Natural killer cell treated with Interleukin-12 subunit alpha and Interleukin-12 subunit beta and Interleukin-15 and Interleukin-18, amount 100 ng/mL, for 72 hours (primary cell): Measurements from ENCODE around the gene ATP9A. TPM values are rescaled to one million over a fixed set of nuclear protein-coding genes. Genes with fewer than 3 reads are reported as not detected.
"Not testable (repeated sequence)": the region's sequence is repeated elsewhere in the genome, so short reads cannot be mapped to it uniquely, and the experiment has no call there.

ENCODE experiments used
- ATAC-seq, 2 donors: fragments of 150-1000 bp; cut with Tn5 transposase in 1 of 2; sonication (Bioruptor Pico), chemical (Tn5 transposase) in 1 of 2; 2 replicates each; pipeline ENCODE4 v1.10.0; 2021
- DNase-seq: peaks from one replicate; pipeline ENCODE4 v3.0.0; 2022; ENCODE audit warnings: low spot score
- H3K27ac Mint-ChIP-seq, 2 donors: 1 replicate in 1 of 2; 2 replicates in 1 of 2; pipeline ENCODE4 v1.8.0; 2022; ENCODE audit warnings: mixed read lengths in 2 of 2, mild to moderate bottlenecking in 1 of 2, moderate library complexity in 1 of 2
- H3K27me3 Mint-ChIP-seq, 2 donors: 1 replicate in 1 of 2; 2 replicates in 1 of 2; pipeline ENCODE4 v1.8.0; 2022; ENCODE audit warnings: mixed read lengths in 2 of 2
- H3K36me3 Mint-ChIP-seq: one replicate; pipeline ENCODE4 v1.8.0; 2022; ENCODE audit warnings: mixed read lengths
- H3K4me1 Mint-ChIP-seq, 2 donors: 1 replicate in 1 of 2; 2 replicates in 1 of 2; pipeline ENCODE4 v1.8.0; 2022; ENCODE audit warnings: low read depth in 2 of 2, mixed read lengths in 2 of 2, mild to moderate bottlenecking in 1 of 2
- H3K4me3 Mint-ChIP-seq: one replicate; pipeline ENCODE4 v1.8.0; 2022; ENCODE audit warnings: mixed read lengths
- H3K9me3 Mint-ChIP-seq: 2 replicates; pipeline ENCODE4 v1.8.0; 2022; ENCODE audit warnings: mixed read lengths
- total RNA-seq, 2 donors: library from RNA; stranded (reverse); gene quantifications; one replicate each; pipeline ENCODE4 v1.2.3, GENCODE V29; 2022

ATP9A gene
- total RNA-seq, 2 donors from 2014 or later: 1.4 to 18.9 TPM

DNA sequence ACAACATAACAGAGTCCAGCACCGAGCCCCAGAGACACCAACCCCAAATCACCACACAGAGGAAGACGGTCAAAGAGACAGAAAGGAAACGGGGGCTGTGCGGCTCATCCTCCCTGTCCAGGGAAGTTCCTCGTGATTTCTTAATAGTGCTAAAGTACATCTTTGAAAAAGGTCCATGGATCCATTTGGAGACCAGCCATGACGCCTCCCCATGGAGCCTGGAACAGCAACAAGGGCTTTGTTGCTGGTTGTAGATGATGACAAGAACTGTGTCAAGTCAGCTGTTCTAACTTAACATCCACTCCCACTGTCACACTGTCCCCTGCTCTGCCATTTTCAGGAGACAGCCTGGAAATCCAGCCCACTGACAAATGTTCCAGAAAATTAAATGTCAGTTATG lies 99.7 kb downstream of the ATP9A start:
- H3K36me3 Mint-ChIP-seq: no peaks in the 10 kb centered on the region
- no peak overlapping the region for H3K4me3 Mint-ChIP-seq

DNA sequence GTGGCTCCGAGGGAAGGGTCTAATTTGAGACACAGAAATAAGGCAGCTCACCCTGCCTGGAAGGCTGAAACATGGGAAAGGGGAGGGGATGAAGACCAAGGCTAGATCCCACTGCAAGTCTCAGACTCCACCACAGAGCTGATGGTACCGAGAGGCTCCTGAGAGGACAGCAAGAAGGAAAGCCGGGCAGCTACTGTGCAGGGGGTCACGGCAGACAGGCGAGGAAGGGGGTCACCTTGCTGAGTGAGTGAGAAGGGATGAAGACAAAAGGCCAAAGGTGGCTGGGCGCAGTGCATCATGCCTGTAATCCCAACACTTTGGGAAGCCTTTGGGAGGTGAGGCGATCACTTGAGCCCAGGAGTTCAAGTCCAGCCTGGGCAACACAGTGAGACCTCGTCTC lies 100.7 kb downstream of the ATP9A start:
- peak overlapping the region; percentile 22 to 74 for H3K27ac Mint-ChIP-seq
- no peak for DNase-seq
- peak in 1 of 2 donors; percentile 7 for ATAC-seq
- H3K9me3 Mint-ChIP-seq: no peaks in the 10 kb centered on the region
- no peaks in the 10 kb centered on the region for H3K27me3 Mint-ChIP-seq
- peak overlapping the region; percentile 59 for H3K4me3 Mint-ChIP-seq
- H3K4me1 Mint-ChIP-seq: peaks cover 20 to 26% of the 10 kb centered on the region in 2 donors
- H3K36me3 Mint-ChIP-seq: no peaks in the 10 kb centered on the region

More for the DNA sequence above, 99.7 kb downstream of the ATP9A start:
- H3K27ac Mint-ChIP-seq: no peak overlapping the region
- DNase-seq (no peak), ATAC-seq (no peak)
- H3K4me1 Mint-ChIP-seq: peaks cover 20 to 26% of the 10 kb centered on the region in 2 donors
- H3K9me3 Mint-ChIP-seq: no peaks in the 10 kb centered on the region
- no peaks in the 10 kb centered on the region for H3K27me3 Mint-ChIP-seq

- H3K27ac Mint-ChIP-seq: peak overlapping the region; percentile 22 to 74
- peaks cover 21 to 27% of the 10 kb centered on the region in 2 donors for H3K4me1 Mint-ChIP-seq
- DNase-seq (no peak), ATAC-seq (peak; percentile 71 to 74)
- H3K36me3 Mint-ChIP-seq: no peaks in the 10 kb centered on the region
- peak overlapping the region; percentile 59 for H3K4me3 Mint-ChIP-seq
- no peaks in the 10 kb centered on the region for H3K27me3 Mint-ChIP-seq
- no peaks in the 10 kb centered on the region for H3K9me3 Mint-ChIP-seq
Measured at GRCh38 chr20:51667002-51667408, 101.2 kb downstream of the ATP9A start.

- H3K9me3 Mint-ChIP-seq: no peaks in the 10 kb centered on the region
- DNase-seq: no peak
- ATAC-seq: no peak
- no peaks in the 10 kb centered on the region for H3K36me3 Mint-ChIP-seq
- no peak overlapping the region for H3K4me3 Mint-ChIP-seq
- no peak overlapping the region for H3K27ac Mint-ChIP-seq
- peaks cover 26 to 32% of the 10 kb centered on the region in 2 donors for H3K4me1 Mint-ChIP-seq
- no peaks in the 10 kb centered on the region for H3K27me3 Mint-ChIP-seq
Measured at GRCh38 chr20:51666126-51666525, 102.1 kb downstream of the ATP9A start.

- Mint-ChIP-seq H3K36me3 (no peaks in the 10 kb centered on the region), H3K4me3 (no peak overlapping the region), H3K4me1 (peaks cover 28 to 31% of the 10 kb centered on the region in 2 donors)
Measured at GRCh38 chr20:51665543-51666118, 102.6 kb downstream of the ATP9A start.

DNA sequence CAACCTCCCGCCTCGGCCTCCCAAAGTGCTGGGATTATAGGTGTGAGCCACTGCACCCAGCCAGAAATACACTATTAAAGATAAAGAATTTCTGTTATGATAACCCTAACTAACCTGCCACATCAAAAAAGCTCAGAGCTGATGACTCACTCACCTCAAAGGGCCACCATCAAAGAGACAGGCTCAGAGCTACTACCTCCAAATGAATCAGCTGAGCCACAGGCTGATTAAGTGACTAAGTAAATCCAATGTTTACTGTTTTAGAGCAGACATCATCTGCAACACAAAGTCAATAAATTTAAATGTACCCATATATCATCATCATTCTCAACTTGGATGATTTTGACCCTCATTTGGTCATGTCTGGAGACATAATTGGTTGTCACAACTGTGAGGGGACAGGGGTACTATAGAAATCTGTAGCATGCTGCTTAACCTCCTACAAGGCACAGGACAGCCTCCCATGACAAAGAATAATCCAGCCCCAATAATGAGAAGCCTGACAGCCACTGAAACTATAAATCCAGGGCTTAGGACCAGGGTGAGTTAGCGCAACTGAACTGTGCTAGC lies 106.5 kb downstream of the ATP9A start:
- H3K4me1 Mint-ChIP-seq: peaks cover 14 to 21% of the 10 kb centered on the region in 2 donors
- no peaks in the 10 kb centered on the region for H3K36me3 Mint-ChIP-seq
- H3K4me3 Mint-ChIP-seq: peak overlapping the region; percentile 13
- no peak for DNase-seq
- no peaks in the 10 kb centered on the region for H3K27me3 Mint-ChIP-seq
- H3K27ac Mint-ChIP-seq: peak overlapping the region in 1 of 2 donors; percentile 62
- peak; percentile 83 to 96 for ATAC-seq
- H3K9me3 Mint-ChIP-seq: no peaks in the 10 kb centered on the region

More at GRCh38 chr20:51665543-51666118, 102.6 kb downstream of the ATP9A start:
- ATAC-seq: no peak
- no peak overlapping the region for H3K27ac Mint-ChIP-seq
- no peaks in the 10 kb centered on the region for H3K9me3 Mint-ChIP-seq
- no peak for DNase-seq
- no peaks in the 10 kb centered on the region for H3K27me3 Mint-ChIP-seq

DNA sequence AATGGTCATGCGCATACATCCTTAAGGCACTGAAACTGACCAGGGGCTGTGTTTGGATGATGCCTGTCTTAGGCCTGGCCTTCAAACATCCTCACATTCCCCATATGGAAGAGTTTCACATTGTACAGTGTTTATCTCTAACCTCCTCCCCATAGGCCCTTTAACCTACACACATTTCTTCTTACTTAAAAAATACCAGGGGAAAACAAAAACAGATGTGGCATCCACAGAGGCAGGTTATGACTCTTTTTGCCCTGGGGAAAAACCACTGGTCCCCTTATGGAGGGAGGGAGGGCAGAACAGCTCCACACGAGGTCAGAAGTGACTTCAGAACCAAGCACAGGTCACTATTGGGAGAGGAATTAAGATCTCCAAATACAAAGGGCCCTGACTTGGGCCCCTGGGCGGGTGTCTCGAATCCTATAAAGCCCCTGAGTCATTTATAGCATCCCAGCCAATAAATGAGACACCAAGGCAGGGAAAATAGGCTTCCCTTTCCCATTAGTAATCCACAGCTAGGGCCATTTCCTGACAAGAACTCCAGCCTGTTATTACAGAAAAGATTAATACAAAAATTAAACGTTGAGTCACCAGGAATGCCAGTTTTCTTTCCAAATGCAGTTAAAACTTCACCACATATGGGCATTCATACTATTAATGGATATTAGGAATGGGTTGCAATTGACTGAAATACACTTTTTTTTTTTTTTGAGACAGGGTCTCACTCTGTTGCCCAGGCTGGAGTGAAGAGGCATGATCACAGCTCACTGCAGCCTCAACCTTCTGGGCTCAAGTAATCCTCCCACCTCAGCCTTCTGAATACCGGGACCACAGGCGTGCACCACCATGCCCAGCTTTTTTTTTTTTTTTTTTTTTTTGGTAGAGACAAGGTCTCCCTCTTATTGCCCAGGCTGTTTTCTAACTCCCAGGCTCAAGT lies 107.2 kb downstream of the ATP9A start:
- Mint-ChIP-seq H3K4me3 (peak overlapping the region; percentile 13), H3K9me3 (no peaks in the 10 kb centered on the region), H3K27ac (peak overlapping the region in 1 of 2 donors; percentile 62), H3K27me3 (no peaks in the 10 kb centered on the region), H3K36me3 (no peaks in the 10 kb centered on the region), H3K4me1 (peaks cover 9 to 20% of the 10 kb centered on the region in 2 donors)
- peak in 1 of 2 donors; percentile 10 for ATAC-seq
- no peak for DNase-seq

GRCh38 chr20:51659491-51660050 lies 108.6 kb downstream of the ATP9A start:
- no peak overlapping the region for H3K4me3 Mint-ChIP-seq
- no peaks in the 10 kb centered on the region for H3K9me3 Mint-ChIP-seq
- H3K27ac Mint-ChIP-seq: no peak overlapping the region
- peaks cover 9 to 20% of the 10 kb centered on the region in 2 donors for H3K4me1 Mint-ChIP-seq
- DNase-seq (no peak), ATAC-seq (no peak)
- H3K27me3 Mint-ChIP-seq: no peaks in the 10 kb centered on the region
- no peaks in the 10 kb centered on the region for H3K36me3 Mint-ChIP-seq

DNA sequence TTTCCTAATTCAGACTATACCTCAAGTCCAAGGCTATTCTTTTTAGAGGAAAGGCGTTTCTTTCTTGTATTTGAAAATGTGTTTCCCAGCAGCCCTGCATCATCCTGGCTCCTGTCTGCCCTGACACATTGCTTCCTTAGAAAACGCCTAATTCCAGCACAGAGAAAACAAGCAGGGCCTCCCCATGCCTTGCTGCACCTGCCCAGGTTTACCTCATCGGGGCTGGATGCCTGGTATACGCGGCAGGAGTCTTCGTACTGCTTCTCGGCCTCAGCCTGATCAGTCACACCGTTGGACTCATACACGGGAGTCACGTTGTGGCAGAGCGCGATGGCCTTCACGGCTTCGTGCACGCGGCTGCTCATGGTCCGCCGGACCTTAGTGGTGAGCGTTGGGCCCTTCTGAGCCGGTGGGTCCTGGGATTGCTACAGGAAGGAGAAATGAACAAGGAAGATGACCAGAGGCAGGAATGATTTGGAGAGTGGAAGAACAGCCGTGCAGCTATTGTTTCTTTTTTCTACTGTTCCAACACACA lies 111.4 kb downstream of the ATP9A start:
- Mint-ChIP-seq H3K36me3 (no peaks in the 10 kb centered on the region), H3K4me1 (peaks cover 6 to 16% of the 10 kb centered on the region in 2 donors), H3K9me3 (no peaks in the 10 kb centered on the region), H3K4me3 (no peak overlapping the region), H3K27me3 (no peaks in the 10 kb centered on the region), H3K27ac (peak overlapping the region in 1 of 2 donors; percentile 14)
- no peak for DNase-seq
- no peak for ATAC-seq

- ATAC-seq, H3K9me3 Mint-ChIP-seq, DNase-seq, H3K27ac Mint-ChIP-seq, H3K27me3 Mint-ChIP-seq, H3K4me3 Mint-ChIP-seq, H3K36me3 Mint-ChIP-seq: not testable (repeated sequence)
- H3K4me1 Mint-ChIP-seq: peaks cover 0 to 11% of the 10 kb centered on the region in 2 donors
Measured at GRCh38 chr20:51656089-51656488, 112.1 kb downstream of the ATP9A start.

- DNase-seq (no peak), ATAC-seq (no peak)
- Mint-ChIP-seq H3K27ac (no peak overlapping the region), H3K27me3 (no peaks in the 10 kb centered on the region), H3K36me3 (no peaks in the 10 kb centered on the region), H3K4me1 (peaks cover 5 to 14% of the 10 kb centered on the region in 2 donors), H3K9me3 (no peaks in the 10 kb centered on the region), H3K4me3 (no peak overlapping the region)
Measured at GRCh38 chr20:51654495-51654894, 113.7 kb downstream of the ATP9A start.

DNA sequence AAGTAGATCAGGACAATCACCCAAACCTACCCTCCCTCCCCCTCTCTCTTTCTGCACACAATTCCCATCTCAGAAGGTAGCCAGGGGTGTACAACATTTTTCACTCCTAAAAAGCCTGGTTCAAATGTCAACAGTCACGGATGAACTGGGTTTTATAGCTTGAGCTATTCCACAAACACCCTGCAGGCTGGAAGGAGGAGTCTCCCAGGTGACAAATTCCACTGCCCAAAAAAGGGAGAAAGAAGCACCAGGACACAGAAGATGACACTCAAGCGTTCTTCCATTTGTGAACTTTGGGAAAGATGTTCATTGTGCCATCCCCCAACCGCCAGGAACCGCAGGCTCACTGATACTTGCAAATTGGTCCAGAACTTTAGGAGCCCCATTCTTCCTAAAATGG lies 114.1 kb downstream of the ATP9A start:
- H3K36me3 Mint-ChIP-seq: no peaks in the 10 kb centered on the region
- H3K9me3 Mint-ChIP-seq: no peaks in the 10 kb centered on the region

GRCh38 chr20:51653226-51653625 lies 115.0 kb downstream of the ATP9A start:
- ATAC-seq (no peak), DNase-seq (no peak)
- peak overlapping the region in 1 of 2 donors; percentile 41 for H3K27ac Mint-ChIP-seq
- no peaks in the 10 kb centered on the region for H3K9me3 Mint-ChIP-seq
- H3K4me1 Mint-ChIP-seq: peaks cover 5 to 10% of the 10 kb centered on the region in 2 donors
- no peak overlapping the region for H3K4me3 Mint-ChIP-seq
- H3K27me3 Mint-ChIP-seq: no peaks in the 10 kb centered on the region
- no peaks in the 10 kb centered on the region for H3K36me3 Mint-ChIP-seq

More for the DNA sequence above, 114.1 kb downstream of the ATP9A start:
- H3K27ac Mint-ChIP-seq: no peak overlapping the region
- H3K27me3 Mint-ChIP-seq: no peaks in the 10 kb centered on the region
- peaks cover 5 to 13% of the 10 kb centered on the region in 2 donors for H3K4me1 Mint-ChIP-seq
- ATAC-seq (no peak), DNase-seq (no peak)
- H3K4me3 Mint-ChIP-seq: no peak overlapping the region
